ENCODE measurements around the gene SDR39U1. TPM values are rescaled to one million over a fixed set of nuclear protein-coding genes. Genes with fewer than 3 reads are reported as not detected.
A peak's percentile ranks its signal among the peaks of the same experiment; 100 is the strongest.

Gene SDR39U1
- polyA plus RNA-seq, 1 donor = 55.4 TPM

GRCh38 chr14:24394275-24394674, 48.3 kb downstream of the SDR39U1 start:
- DNase-seq = no peak

GRCh38 chr14:24392325-24393091, 50.1 kb downstream of the SDR39U1 start:
- peak; percentile 67 for DNase-seq

DNA sequence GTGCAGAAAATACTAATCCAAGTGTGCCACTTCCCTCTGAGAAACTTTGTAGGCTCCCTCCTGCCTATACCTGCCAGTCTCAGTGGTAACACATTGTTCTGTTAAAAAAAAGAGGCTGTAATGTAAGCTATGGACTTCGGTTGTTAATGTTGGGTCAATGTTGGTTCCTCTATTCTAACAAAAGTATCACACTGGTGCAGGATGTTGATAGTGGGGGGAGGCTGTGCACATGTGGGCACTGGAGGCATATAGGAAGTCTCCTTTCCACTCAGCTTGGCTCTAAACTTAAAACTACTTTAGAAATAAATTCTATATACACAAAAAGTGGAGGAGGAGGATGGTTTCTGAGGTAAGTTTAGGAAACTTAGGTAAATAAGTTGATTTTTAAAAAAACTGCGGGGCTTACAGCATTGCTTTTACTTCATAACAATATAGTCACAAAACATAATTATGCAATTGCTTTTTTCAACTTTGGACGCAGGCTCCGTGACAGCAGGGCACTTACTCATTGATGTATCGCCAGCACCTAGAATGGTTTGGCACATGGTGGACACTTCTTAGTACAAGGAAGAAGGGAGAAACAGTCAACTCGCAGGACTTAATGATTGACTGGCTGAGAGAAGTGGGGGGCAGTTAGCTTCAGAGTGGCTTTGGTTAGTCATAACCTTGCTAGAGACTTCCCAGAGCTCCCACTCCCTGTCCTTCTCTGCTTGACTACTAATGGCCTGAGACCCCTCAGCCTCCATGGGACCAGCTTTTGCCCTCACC, 51.7 kb downstream of the SDR39U1 start:
- no peak for DNase-seq

Other genes with a start within 250 kb of the SDR39U1 start
- 39.7 TPM for gene TM9SF1, start 247.3 kb downstream of the SDR39U1 start, polyA plus RNA-seq (ENCODE audit: insufficient read length)
- gene TSSK4, start 237.1 kb downstream of the SDR39U1 start, polyA plus RNA-seq (ENCODE audit: insufficient read length) = 13.3 TPM
- gene CHMP4A, start 229.3 kb downstream of the SDR39U1 start, polyA plus RNA-seq (ENCODE audit: insufficient read length) = 63.7 TPM
- 8.4 TPM for gene MDP1, start 226.7 kb downstream of the SDR39U1 start, polyA plus RNA-seq (ENCODE audit: insufficient read length)
- gene NEDD8, start 210.4 kb downstream of the SDR39U1 start, polyA plus RNA-seq (ENCODE audit: insufficient read length) = 231 TPM
- gene GMPR2, start 209.8 kb downstream of the SDR39U1 start, polyA plus RNA-seq (ENCODE audit: insufficient read length) = 121 TPM
- 62.4 TPM for gene TINF2, start 200.2 kb downstream of the SDR39U1 start, polyA plus RNA-seq (ENCODE audit: insufficient read length)
- 2.3 TPM for gene TGM1, start 179.6 kb downstream of the SDR39U1 start, polyA plus RNA-seq (ENCODE audit: insufficient read length)
- gene RABGGTA, start 171.2 kb downstream of the SDR39U1 start, polyA plus RNA-seq (ENCODE audit: insufficient read length) = 18.8 TPM
- gene DHRS1, start 143.0 kb downstream of the SDR39U1 start, polyA plus RNA-seq (ENCODE audit: insufficient read length) = 48.9 TPM
- gene NOP9, start 142.9 kb downstream of the SDR39U1 start, polyA plus RNA-seq (ENCODE audit: insufficient read length) = 29.0 TPM
- 24.8 TPM for gene CIDEB, start 134.8 kb downstream of the SDR39U1 start, polyA plus RNA-seq (ENCODE audit: insufficient read length)
- gene LTB4R2, start 132.6 kb downstream of the SDR39U1 start, polyA plus RNA-seq (ENCODE audit: insufficient read length) = 4.6 TPM
- 6.7 TPM for gene LTB4R, start 131.3 kb downstream of the SDR39U1 start, polyA plus RNA-seq (ENCODE audit: insufficient read length)
- 22.4 TPM for gene ADCY4, start 107.7 kb downstream of the SDR39U1 start, polyA plus RNA-seq (ENCODE audit: insufficient read length)
- 3.5 TPM for gene RIPK3, start 102.8 kb downstream of the SDR39U1 start, polyA plus RNA-seq (ENCODE audit: insufficient read length)
- 70.3 TPM for gene NFATC4, start 74.6 kb downstream of the SDR39U1 start, polyA plus RNA-seq (ENCODE audit: insufficient read length)
- gene NYNRIN, start 43.8 kb downstream of the SDR39U1 start, polyA plus RNA-seq (ENCODE audit: insufficient read length) = 54.6 TPM
- 3.7 TPM for gene CBLN3, start 13.1 kb downstream of the SDR39U1 start, polyA plus RNA-seq (ENCODE audit: insufficient read length)
- gene KHNYN, start 12.8 kb downstream of the SDR39U1 start, polyA plus RNA-seq (ENCODE audit: insufficient read length) = 50.5 TPM
- 0.42 TPM for gene CMA1, start 65.5 kb upstream of the SDR39U1 start, polyA plus RNA-seq (ENCODE audit: insufficient read length)
- gene CTSG, start 133.5 kb upstream of the SDR39U1 start, polyA plus RNA-seq (ENCODE audit: insufficient read length) = 0.27 TPM
- gene GZMH, start 166.9 kb upstream of the SDR39U1 start, polyA plus RNA-seq (ENCODE audit: insufficient read length) = not detected
- gene GZMB, start 191.4 kb upstream of the SDR39U1 start, polyA plus RNA-seq (ENCODE audit: insufficient read length) = 0.55 TPM

Measured in left kidney (tissue), 2 donors.